CD4-positive, alpha-beta T cell treated with Interleukin-2 at 100 ng/mL for 4 hours (primary cell): ENCODE data around the gene EPHB1.
"Not testable (repeated sequence)": the region's sequence is repeated elsewhere in the genome, so short reads cannot be mapped to it uniquely, and the experiment has no call there.

Experiments used
- DNase-seq: peaks from one replicate; pipeline ENCODE4 v3.0.0-alpha.2; 2020; ENCODE audit warnings: low spot score

EPHB1 gene

GRCh38 chr3:135050536-135050935, 255.5 kb downstream of the EPHB1 start:
- no peak for DNase-seq

GRCh38 chr3:135051409-135051973, 256.4 kb downstream of the EPHB1 start:
- no peak for DNase-seq

GRCh38 chr3:135055449-135055848, 260.4 kb downstream of the EPHB1 start:
- no peak for DNase-seq

GRCh38 chr3:135056084-135056730, 261.1 kb downstream of the EPHB1 start:
- DNase-seq, result no peak

DNA sequence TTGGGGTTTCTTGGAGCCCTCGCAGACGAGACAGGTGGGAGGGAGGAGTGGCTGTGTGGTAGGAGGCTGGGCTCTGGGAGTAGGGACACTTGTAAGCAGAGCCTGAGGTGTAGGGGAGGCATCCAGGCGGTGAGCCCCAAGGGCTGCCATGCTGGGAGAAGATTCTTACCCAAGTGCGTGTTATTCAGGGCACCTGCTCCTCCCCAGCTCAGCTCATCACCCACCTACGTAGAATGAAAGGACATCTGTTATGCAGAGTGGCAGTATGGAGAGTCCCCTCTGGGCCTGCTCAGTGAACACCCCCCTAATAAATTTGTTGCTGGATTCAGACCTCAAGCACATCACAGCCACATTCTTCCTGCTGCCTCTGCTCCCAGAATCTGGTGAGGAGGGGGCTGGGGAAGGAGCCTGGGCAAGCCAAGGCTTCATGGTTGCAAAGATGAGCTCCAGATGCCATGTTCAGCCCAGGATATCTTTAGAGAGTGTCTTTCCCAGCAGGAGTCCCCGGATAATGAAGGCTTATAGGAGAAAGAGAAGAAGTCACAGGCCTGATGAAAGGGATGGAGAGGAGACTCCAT, 261.8 kb downstream of the EPHB1 start:
- no peak for DNase-seq

GRCh38 chr3:135057996-135058395, 262.9 kb downstream of the EPHB1 start:
- no peak for DNase-seq

DNA sequence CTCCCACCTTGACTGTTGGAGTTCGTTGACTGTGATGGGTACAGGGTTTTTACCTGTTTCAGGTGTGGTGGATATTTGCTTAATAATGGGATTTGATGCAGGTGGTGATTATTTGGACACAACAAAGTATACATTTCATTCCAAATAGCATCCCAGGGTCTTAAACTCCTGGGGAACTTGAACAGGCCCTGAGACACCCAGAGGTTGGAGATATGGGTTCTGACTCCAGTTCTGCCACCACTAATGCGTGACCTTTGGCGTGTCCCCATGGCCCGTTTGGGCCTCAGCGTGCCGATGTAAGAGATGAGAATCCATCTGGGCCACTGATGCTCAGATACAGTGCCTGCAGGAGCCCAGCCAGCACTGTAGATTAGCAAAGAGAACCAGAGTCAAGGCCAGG, 264.5 kb downstream of the EPHB1 start:
- no peak for DNase-seq

- not testable (repeated sequence) for DNase-seq
These were observed 272.0 kb downstream of the EPHB1 start for GRCh38 chr3:135066844-135067727.

DNA sequence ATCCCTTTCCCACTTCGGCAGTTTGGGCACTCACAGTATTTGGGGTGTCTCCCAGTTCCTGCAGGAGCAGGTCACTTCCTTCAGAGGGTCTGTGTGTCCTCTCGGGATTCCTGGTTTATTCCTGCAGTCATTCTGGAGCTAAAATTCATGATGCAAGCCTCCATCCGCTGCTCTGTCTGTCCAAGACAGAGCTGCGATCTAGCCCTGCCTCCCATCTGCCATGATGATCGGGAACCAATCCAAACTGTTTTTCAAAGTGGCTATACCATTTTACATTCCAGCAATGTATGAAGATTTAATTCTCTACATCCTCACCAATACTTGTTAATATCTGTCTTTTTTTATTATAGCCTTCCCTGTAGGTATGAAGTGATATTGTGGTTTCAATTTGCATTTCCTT, 273.0 kb downstream of the EPHB1 start:
- DNase-seq, result no peak

DNA sequence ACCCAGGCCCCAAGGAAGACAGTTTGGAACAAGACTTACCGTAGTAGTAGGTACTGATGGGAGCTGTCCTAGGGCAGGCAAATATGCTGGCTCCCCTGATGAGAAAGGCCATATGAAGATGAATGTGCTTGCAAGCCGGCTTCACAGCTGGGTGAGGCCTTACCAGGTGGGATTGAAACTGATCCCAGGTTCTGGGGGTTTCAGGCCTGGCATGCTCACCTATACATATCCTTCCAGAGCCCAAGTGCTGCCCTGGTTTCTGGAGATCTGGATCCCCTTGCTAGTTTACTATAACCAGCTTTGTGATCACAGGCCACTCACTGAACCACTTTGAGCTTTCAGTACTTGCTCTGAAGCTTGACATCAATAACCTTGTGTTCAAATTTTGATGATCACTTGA, 274.3 kb downstream of the EPHB1 start:
- no peak for DNase-seq

DNA sequence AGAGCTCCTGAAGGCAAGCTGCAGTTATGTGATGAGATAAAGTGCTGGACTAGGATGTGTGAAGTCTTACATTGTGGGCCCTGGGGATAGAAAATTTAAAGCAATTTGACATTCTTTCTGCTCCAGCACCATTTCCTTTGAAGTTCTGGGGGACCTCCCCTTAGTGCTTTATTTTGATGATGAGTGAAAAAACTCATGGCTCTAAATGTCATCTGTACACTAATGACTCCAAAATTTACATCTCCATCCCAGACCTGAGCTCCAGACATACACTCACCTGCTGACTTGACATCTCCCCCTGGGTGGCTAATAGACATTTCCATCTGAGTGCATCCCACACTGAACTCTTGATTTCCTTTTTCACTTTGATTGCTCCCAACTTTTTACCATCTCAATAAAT, 276.4 kb downstream of the EPHB1 start:
- DNase-seq, result no peak

GRCh38 chr3:135072431-135072830, 277.4 kb downstream of the EPHB1 start:
- no peak for DNase-seq

DNA sequence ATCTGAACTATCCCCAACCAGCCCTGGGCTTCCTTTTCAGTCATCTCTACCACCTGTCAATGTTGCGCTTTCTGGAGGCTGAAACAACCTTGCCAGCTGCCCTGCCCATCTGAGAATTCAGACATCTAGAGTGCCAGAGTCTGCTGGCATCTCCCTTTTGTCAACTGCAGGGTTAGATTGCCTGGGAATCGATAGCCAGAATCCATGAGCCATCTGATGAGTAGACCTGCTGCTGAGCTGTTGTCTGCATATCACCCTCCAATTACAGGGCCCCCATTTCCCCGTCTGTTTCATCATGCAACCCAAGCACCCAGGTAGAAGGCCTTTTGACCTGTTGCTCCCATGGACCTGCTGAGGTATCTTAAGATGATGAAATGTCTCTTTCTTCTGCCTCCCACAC, 280.1 kb downstream of the EPHB1 start:
- DNase-seq, result no peak

GRCh38 chr3:135076341-135076740, 281.3 kb downstream of the EPHB1 start:
- DNase-seq, result no peak

- no peak for DNase-seq
These were observed 282.1 kb downstream of the EPHB1 start for GRCh38 chr3:135077186-135077585.

- DNase-seq, result no peak
These were observed 283.2 kb downstream of the EPHB1 start for GRCh38 chr3:135078283-135078682.

DNA sequence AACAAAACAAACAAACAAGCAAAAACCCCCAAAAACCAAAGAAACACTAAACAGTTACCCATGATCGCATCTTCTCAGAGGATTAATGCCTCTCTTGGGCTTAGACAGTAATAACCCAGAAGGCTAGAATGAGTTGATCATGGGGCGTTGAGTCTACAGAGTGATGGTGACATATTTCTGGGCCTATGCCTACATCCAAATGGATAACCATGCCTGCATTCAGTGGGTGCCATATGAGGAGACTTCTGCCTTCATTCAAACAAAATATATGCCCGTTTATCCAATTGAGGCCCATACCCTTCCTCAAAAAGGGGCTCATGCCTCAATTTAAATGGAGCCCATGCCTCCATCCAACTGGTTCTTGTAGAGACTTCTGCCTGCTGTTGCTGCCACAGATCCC, 284.0 kb downstream of the EPHB1 start:
- DNase-seq, result no peak

DNA sequence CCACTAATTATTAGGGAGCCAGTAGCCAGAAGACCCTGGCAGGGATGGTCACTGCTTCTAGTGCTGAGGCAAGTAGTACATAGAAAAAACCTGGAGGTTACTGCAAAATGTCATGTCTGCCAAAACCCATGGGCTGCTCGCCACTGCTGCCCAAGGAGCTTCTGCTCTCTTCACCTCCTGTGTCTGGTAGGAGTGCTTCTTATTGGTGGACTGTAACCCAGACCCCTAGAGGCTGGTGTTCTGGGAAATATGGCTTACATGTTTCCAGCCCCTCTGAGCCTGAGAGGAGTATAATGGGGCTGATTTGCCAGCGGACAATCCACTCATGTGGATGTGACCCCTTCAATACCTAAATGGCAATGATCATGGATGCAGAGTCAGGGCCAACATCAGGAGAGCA, 286.4 kb downstream of the EPHB1 start:
- DNase-seq, result no peak

DNA sequence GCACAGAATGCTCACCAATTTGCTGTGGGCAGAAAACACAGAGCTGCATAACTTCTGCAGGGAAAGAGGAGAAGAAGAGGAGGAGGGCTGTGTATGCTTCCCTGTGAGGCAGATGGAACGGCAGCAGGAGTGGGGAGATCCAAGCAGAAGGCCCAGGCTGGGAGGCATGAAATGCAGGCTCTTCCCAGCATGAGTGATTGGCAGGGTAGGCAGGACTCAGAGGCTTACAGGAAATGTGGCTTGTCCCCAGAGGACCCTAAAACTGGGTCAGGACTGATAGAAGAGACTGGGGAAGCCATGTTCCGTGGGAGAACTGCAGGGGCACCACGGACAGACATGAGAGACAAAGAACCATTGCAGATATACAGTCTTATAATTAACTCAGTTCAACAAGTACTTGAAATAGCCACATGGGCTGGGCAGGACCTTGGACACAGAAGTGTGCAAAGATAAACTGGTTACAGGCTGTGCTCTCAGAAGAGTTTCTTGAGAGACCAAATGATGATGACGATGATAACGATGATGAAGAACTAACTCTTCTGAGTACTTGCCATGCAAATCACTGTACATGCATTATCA, 286.9 kb downstream of the EPHB1 start:
- DNase-seq, result no peak

GRCh38 chr3:135082706-135083105, 287.6 kb downstream of the EPHB1 start:
- DNase-seq, result no peak

DNA sequence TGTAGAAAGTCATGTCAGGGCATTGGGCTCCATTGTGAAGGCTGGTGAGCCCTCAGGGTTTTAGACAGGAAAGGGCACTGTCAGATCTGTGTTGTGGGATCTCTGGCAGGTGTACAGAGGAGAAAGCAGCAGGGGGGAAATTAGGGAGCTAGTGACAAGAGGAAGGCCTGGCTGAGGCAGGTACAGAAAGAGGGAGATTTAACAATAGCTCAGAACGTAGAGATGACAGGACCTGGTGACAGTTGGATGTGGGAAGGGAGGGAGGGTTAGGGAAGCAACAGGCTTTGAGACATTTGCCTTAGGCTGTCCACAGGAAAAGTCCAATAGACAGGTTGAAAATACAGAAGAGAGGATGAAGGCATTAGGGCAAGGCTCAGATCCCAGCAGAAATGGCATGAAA, 288.1 kb downstream of the EPHB1 start:
- DNase-seq, result no peak

DNA sequence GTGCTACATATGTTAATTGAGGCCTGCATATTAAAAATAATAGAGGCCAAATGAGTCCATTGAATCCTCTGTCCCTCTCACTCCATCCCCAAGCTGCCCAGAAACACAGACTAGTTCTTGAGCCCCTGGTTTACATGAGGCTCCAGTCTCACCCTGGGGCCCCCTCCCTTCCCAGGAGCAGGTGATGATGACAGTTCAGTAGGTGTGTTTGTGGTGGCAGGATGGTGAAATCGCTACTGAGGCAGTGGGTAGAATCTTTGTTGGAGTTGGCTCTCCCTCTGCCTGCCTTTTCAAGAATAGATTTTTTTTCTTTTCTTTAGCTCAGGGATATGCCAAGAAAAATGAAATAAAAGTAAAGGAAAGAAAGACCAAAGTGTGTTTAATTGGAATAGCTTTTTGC, 288.7 kb downstream of the EPHB1 start:
- DNase-seq, result no peak

GRCh38 chr3:135084405-135084804, 289.3 kb downstream of the EPHB1 start:
- no peak for DNase-seq
